GM12865 (cell line): ENCODE results near the gene RAB11FIP4.

ENCODE experiments used
- DNase-seq: peaks from one replicate; pipeline ENCODE4 v3.0.0; 2010; ENCODE audit warnings: low read depth
- H3K4me3 ChIP-seq: 2 replicates; pipeline ENCODE4 v1.5.1; 2011; ENCODE audit warnings: mild to moderate bottlenecking, low read depth, low read length, control low read depth
- TF ChIP-seq, protein P1 (sequence below): IDR thresholded peaks from 2 replicates; pipeline ENCODE4 v1.5.1; 2011; ENCODE audit warnings: low read length, control low read depth, low read depth, inconsistent platforms; ENCODE audit not compliant: insufficient read depth; ENCODE audit errors: missing control alignments

Gene RAB11FIP4

DNA sequence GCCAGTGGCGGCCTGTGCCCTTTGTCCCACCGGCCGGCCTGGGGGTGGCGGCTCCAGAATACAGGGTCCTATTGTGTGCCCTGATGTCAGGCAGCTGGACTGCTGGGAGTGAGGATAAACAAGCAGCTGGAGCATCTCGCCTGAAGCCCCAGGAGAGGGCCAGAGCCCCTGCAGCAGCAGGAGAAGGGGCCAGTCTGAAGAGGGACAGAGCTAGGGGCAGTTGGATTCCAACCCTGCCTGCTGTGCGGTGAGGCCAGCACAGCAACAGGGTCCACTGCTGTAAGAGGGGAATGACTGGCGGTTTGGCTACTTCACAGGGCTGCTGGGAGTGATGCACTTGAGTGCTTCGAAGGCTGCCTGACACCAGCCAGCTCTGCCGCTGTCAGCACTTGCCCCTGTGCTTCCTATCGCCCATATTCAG, 25.0 kb downstream of the RAB11FIP4 start:
- TF ChIP-seq, protein P1, sequence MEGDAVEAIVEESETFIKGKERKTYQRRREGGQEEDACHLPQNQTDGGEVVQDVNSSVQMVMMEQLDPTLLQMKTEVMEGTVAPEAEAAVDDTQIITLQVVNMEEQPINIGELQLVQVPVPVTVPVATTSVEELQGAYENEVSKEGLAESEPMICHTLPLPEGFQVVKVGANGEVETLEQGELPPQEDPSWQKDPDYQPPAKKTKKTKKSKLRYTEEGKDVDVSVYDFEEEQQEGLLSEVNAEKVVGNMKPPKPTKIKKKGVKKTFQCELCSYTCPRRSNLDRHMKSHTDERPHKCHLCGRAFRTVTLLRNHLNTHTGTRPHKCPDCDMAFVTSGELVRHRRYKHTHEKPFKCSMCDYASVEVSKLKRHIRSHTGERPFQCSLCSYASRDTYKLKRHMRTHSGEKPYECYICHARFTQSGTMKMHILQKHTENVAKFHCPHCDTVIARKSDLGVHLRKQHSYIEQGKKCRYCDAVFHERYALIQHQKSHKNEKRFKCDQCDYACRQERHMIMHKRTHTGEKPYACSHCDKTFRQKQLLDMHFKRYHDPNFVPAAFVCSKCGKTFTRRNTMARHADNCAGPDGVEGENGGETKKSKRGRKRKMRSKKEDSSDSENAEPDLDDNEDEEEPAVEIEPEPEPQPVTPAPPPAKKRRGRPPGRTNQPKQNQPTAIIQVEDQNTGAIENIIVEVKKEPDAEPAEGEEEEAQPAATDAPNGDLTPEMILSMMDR, result no peak
- H3K4me3 ChIP-seq, result no peak overlapping the region
- DNase-seq, result no peak

DNA sequence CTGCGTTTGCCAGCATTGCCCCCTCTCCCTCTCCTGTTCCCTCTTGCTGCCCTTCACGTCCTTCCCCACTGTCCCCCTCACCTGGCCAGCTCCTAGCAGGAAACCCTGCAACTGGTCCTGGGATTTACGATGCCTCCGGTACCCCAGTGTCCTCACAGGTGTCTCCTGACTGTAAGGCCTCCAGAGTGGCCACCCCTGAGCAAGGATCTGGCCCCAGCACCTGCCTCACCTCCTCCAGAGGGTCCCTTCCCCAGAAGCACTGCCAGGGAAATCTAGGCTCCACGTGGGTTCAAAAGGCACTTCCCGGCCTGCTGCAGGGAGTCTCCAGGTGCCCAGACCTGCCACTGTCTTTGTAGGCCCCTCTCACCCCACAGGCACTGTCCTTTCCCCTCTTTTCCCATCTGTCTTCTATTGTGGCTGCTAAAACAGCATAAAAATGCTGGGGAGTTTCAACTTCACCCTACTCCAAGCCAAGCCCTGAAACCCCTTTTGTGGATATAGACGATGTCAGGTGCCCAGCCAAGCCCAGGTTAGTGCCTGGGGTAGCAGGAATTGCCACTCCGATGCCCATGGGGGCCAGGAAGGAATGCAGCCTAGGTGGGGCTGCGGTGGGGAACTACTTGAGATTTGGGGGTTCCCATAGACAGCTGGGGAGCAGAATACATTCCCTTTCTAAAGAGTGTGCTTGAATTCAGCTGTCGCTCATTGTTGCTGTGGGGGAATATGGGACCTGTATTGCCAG, 25.7 kb downstream of the RAB11FIP4 start:
- H3K4me3 ChIP-seq, result no peak overlapping the region
- TF ChIP-seq, protein P1, result no peak
- no peak for DNase-seq

DNA sequence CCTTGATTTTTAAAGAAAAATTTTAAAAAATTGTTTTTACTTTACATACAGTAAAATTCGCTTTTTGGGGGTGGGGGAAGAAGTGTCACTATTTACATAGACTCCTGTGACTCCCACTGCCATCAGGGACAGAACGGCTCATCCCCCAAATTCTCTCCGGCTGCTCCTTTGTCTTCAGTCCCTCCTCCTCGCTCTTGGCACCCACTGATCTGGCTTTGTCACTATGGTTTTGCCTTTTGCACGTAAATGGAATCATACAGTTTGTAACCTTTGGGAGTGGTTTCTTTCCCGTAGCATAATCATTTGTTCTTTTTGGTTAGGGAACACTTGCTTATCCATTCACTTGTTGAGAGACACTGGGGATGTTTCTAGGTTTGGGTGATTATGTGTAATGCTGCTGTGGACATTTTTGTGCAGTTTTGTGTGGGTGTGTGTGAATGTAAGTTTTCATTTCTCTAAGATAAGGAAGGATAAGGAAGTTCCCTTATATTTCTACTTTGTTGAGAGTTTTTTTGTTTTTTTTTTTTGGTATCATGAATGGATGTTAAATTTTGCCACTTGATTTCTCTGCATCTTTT, 27.4 kb downstream of the RAB11FIP4 start:
- H3K4me3 ChIP-seq, result no peak overlapping the region
- no peak for DNase-seq
- TF ChIP-seq, protein P1, result no peak

DNA sequence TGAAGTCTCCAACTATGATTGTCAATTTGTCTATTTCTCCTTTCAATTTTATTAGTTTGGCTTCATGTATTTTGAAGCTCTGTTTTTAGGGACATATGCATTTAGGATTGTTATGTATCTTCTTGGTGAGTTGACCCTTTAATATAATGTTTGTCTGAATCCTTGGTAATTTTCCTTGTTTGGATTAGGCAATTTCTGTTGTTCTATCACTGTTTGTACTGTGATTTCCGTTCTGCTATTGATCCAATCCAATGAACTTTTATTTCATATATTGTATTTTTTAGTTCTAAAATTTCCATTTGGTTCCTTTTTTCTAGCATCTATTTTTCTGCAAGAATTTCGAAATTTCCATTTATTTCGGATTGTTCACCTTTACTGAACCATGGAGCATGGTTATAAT, 31.0 kb downstream of the RAB11FIP4 start:
- DNase-seq, result no peak
- TF ChIP-seq, protein P1, result no peak

DNA sequence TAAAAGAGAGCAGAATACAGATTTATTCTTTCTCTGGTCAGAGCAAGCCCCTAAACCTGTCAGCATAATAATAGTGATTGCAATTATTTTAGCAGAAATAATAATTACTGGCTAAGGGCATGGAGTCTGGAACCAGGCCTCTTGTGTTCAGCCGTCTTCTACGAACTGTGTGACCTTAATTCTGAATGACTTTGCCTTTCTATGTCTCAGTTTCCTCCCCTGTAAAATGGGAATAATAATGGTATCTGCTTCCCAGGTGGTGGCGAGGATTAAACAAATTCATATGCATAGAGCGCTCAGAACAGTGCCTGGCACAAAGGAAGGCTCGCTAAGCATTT, 33.4 kb downstream of the RAB11FIP4 start:
- TF ChIP-seq, protein P1, result no peak
- no peak for DNase-seq
- H3K4me3 ChIP-seq, result no peak overlapping the region

More for the DNA sequence above, 31.0 kb downstream of the RAB11FIP4 start:
- H3K4me3 ChIP-seq, result no peak overlapping the region

DNA sequence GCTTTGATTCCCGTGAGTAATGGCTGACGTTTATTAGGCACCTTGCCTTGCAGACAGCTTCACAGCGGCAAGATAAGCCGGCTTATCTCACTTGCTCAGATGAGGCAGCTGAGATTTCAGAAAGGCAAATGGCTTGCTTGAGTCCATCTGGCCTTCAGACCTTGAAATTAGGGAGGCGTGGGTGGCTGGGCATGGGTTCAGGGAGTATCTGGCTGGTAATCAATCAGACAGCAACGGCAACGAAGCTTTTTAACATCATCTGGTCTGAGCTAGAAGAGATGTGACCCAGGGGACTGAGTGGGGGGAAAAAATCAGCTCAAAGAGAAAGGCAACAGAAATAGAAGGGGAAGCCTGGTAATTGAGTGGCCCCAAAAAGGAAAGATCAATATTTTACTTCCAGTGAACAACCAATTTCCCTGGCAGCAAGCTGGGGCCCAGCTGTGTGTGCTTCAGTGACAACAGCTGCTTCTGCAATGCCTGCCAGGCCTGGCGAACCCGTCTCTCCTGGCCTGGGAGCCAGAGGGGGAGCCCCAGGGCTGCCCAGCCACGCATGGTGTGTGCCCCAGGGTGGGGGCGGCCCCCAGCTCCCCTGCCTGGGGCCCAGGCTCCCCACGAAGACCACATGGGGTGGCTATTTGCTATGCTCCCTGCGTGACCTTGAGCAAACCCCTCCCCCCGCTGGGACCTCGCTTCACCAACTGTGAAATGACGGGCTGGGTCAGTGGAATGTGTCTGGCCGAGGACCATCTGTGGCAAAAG, 34.0 kb downstream of the RAB11FIP4 start:
- no peak overlapping the region for H3K4me3 ChIP-seq
- DNase-seq, result no peak
- TF ChIP-seq, protein P1, result no peak
